IMR-90 (cell line): Measurements from ENCODE around the gene SLC7A6OS.

Source experiments
- BHLHE40 ChIP-seq: fragments of 150-350 bp; IDR thresholded peaks from 2 replicates; pipeline ENCODE4 v1.6.1; 2016; ENCODE audit warnings: mild to moderate bottlenecking, low read depth, low read length
- MXI1 ChIP-seq: IDR thresholded peaks from 2 replicates; pipeline ENCODE4 v1.6.1; 2012; ENCODE audit warnings: low read depth, mild to moderate bottlenecking, low read length, moderate library complexity, borderline replicate concordance
- NFE2L2 ChIP-seq: fragments of 150-350 bp; IDR thresholded peaks from 2 replicates; pipeline ENCODE4 v1.6.1; 2016; ENCODE audit warnings: low read depth, mild to moderate bottlenecking, low read length
- POLR2A ChIP-seq: IDR thresholded peaks from 2 replicates; pipeline ENCODE4 v1.6.1; 2012; ENCODE audit warnings: mild to moderate bottlenecking, low read depth, low read length
- RAD21 ChIP-seq: IDR thresholded peaks from 2 replicates; pipeline ENCODE4 v1.6.1; 2012; ENCODE audit warnings: low read length, improper control_type of control experiment
- RCOR1 ChIP-seq: IDR thresholded peaks from 2 replicates; pipeline ENCODE4 v1.6.1; 2012; ENCODE audit warnings: mild to moderate bottlenecking, low read length, improper control_type of control experiment; ENCODE audit not compliant: insufficient replicate concordance
- RFX5 ChIP-seq: IDR thresholded peaks from 2 replicates; pipeline ENCODE4 v1.8.0; 2012; ENCODE audit warnings: low read depth, mild to moderate bottlenecking, low read length, moderate library complexity
- SMC3 ChIP-seq: fragments of 150-350 bp; IDR thresholded peaks from 2 replicates; pipeline ENCODE4 v1.6.1; 2016; ENCODE audit warnings: low read depth, mild to moderate bottlenecking, antibody characterized with exemption, low read length, moderate library complexity
- TF ChIP-seq, protein P1 (sequence below): conservative IDR thresholded peaks from 2 replicates; pipeline ENCODE4 v1.5.1; 2012; ENCODE audit warnings: mild to moderate bottlenecking, low read depth, low read length, improper control_type of control experiment
- TF ChIP-seq, protein P2 (sequence below): fragments of 150-350 bp; IDR thresholded peaks from 2 replicates; pipeline ENCODE4 v1.6.1; 2016; ENCODE audit warnings: low read depth, mild to moderate bottlenecking, low read length, moderate library complexity, borderline replicate concordance

DNA sequence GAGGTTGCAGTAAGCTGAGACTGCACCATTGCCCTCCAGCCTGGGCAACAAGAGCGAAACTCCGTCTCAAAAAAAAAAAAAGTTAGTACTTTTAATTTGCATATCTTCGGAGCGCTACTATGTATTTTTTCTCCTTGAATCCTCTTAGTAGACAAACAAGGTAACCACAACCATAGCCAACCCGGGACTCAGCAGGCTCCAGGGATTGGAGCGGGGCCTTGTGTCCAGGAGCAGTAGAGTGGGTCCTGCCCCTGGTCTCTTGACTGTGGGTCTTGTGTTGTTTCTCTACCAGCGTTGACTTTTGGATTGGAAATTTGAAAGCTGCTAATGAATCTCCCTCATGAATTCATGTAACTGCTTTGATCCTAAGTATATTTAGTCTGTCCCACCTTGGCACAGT lies 32.4 kb upstream of the SLC7A6OS start:
- TF ChIP-seq RAD21 (no peak), POLR2A (no peak), NFE2L2 (no peak), MXI1 (no peak), BHLHE40 (no peak), SMC3 (no peak), RFX5 (no peak), RCOR1 (no peak)
- TF ChIP-seq, protein P1, sequence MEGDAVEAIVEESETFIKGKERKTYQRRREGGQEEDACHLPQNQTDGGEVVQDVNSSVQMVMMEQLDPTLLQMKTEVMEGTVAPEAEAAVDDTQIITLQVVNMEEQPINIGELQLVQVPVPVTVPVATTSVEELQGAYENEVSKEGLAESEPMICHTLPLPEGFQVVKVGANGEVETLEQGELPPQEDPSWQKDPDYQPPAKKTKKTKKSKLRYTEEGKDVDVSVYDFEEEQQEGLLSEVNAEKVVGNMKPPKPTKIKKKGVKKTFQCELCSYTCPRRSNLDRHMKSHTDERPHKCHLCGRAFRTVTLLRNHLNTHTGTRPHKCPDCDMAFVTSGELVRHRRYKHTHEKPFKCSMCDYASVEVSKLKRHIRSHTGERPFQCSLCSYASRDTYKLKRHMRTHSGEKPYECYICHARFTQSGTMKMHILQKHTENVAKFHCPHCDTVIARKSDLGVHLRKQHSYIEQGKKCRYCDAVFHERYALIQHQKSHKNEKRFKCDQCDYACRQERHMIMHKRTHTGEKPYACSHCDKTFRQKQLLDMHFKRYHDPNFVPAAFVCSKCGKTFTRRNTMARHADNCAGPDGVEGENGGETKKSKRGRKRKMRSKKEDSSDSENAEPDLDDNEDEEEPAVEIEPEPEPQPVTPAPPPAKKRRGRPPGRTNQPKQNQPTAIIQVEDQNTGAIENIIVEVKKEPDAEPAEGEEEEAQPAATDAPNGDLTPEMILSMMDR = no peak
- TF ChIP-seq, protein P2, sequence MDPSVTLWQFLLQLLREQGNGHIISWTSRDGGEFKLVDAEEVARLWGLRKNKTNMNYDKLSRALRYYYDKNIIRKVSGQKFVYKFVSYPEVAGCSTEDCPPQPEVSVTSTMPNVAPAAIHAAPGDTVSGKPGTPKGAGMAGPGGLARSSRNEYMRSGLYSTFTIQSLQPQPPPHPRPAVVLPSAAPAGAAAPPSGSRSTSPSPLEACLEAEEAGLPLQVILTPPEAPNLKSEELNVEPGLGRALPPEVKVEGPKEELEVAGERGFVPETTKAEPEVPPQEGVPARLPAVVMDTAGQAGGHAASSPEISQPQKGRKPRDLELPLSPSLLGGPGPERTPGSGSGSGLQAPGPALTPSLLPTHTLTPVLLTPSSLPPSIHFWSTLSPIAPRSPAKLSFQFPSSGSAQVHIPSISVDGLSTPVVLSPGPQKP = no peak
